Measurements from ENCODE around the gene TSPAN16.

Gene TSPAN16

GRCh38 chr19:11261431-11261970 lies 34.5 kb upstream of the TSPAN16 start:
- H3K27me3 ChIP-seq (ENCODE audit: insufficient read depth, low read length, poor library complexity, severe bottlenecking) = no peaks in the 10 kb centered on the region
- H3K79me2 ChIP-seq (ENCODE audit: insufficient read depth, low read length) = no peaks in the 10 kb centered on the region
- H3F3A ChIP-seq (ENCODE audit: low read depth) = no peaks in the 10 kb centered on the region
- no peaks in the 10 kb centered on the region for H3K36me3 ChIP-seq (ENCODE audit: insufficient read depth, low read length)
- no peaks in the 10 kb centered on the region for H4K20me1 ChIP-seq (ENCODE audit: insufficient read depth, low read length, poor library complexity, severe bottlenecking)
- H3K9me2 ChIP-seq (replicated peaks; ENCODE audit: low read depth, low read length) = no peaks in the 10 kb centered on the region
- H2AFZ ChIP-seq (ENCODE audit: low read length) = no peak overlapping the region
- H3K4me3 ChIP-seq (ENCODE audit: low read length, poor library complexity, severe bottlenecking) = no peak overlapping the region
- no peaks in the 10 kb centered on the region for H3K9me3 ChIP-seq (ENCODE audit: insufficient read depth, low read depth, low read length)
- TF ChIP-seq EZH2phosphoT487 (IDR thresholded peaks at IDR 0.05; ENCODE audit: borderline replicate concordance) = no peak
- TF ChIP-seq, protein P1, sequence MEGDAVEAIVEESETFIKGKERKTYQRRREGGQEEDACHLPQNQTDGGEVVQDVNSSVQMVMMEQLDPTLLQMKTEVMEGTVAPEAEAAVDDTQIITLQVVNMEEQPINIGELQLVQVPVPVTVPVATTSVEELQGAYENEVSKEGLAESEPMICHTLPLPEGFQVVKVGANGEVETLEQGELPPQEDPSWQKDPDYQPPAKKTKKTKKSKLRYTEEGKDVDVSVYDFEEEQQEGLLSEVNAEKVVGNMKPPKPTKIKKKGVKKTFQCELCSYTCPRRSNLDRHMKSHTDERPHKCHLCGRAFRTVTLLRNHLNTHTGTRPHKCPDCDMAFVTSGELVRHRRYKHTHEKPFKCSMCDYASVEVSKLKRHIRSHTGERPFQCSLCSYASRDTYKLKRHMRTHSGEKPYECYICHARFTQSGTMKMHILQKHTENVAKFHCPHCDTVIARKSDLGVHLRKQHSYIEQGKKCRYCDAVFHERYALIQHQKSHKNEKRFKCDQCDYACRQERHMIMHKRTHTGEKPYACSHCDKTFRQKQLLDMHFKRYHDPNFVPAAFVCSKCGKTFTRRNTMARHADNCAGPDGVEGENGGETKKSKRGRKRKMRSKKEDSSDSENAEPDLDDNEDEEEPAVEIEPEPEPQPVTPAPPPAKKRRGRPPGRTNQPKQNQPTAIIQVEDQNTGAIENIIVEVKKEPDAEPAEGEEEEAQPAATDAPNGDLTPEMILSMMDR (conservative IDR thresholded peaks at IDR 0.05; ENCODE audit: low read length) = no peak
- no peak overlapping the region for H3K9ac ChIP-seq (ENCODE audit: low read depth, low read length, poor library complexity, severe bottlenecking)
- no peak overlapping the region for H3K4me2 ChIP-seq (ENCODE audit: low read depth, low read length, poor library complexity, severe bottlenecking)
- H3K4me1 ChIP-seq (ENCODE audit: insufficient read depth, low read length, poor library complexity, severe bottlenecking) = no peaks in the 10 kb centered on the region

DNA sequence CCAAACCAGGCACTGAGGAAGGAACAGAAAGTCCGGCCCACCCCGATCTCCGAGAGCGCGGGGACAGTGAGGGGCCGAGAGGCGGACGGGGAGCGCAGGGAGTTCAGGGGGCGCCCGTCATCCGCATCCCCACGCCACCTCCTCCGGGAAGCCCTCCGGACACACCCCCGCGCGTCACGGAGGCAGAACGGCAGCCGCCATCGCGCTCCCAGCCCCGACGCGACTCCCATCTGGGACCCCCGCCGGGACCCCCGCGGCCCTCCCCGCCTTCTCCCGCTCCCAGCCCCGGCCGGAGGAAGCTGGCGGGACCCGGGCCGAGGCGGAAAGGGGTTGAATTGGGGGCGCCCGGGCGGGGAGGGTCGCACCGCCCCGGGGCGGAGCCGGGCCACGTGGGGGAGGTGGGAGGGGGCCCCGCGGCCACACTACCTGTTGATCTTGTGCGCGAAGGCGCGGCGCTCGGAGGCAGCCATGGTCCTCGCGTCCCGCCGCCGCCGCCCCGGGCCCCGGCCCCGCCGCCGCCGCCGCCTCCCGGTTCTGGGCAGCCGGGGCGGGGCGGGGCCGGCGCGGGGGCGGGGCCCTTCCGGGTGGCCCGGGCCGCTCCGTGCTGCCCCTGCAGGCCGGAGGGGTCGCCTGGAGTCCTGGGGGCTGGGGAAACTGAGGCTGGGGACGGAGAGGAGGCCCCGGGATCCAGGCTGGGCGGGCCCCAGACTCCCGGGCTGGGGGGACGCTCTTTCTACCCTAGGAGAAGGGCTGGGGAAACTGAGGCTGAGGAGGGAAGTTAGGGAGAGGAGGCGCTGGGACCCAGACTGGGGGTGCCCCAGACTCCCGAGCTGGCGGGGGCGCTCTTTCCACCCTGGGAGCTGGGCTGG lies 33.8 kb upstream of the TSPAN16 start, which contains the start of gene DOCK6:
Gene DOCK6 (minus strand): TSS at position 554 of the 869 bp plus-strand sequence. CDS start 84 bp downstream, at position 470.
- H2AFZ ChIP-seq (ENCODE audit: low read length) = no peak within 1 kb of the TSS
- no peaks in the 10 kb centered on the region for H3K9me3 ChIP-seq (ENCODE audit: insufficient read depth, low read depth, low read length)
- no peak for TF ChIP-seq EZH2phosphoT487 (IDR thresholded peaks at IDR 0.05; ENCODE audit: borderline replicate concordance)
- TF ChIP-seq, protein P1 (conservative IDR thresholded peaks at IDR 0.05; ENCODE audit: low read length) = no peak
- no peak within 1 kb of the TSS for H3K9ac ChIP-seq (ENCODE audit: low read depth, low read length, poor library complexity, severe bottlenecking)
- H3K4me2 ChIP-seq (ENCODE audit: low read depth, low read length, poor library complexity, severe bottlenecking) = no peak within 1 kb of the TSS
- no peaks in the 10 kb centered on the region for H3K79me2 ChIP-seq (ENCODE audit: insufficient read depth, low read length)
- H3K9me2 ChIP-seq (replicated peaks; ENCODE audit: low read depth, low read length) = no peaks in the 10 kb centered on the region
- H4K20me1 ChIP-seq (ENCODE audit: insufficient read depth, low read length, poor library complexity, severe bottlenecking) = no peaks in the 10 kb centered on the region
- H3K27me3 ChIP-seq (ENCODE audit: insufficient read depth, low read length, poor library complexity, severe bottlenecking) = no peaks in the 10 kb centered on the region
- no peaks in the 10 kb centered on the region for H3K4me1 ChIP-seq (ENCODE audit: insufficient read depth, low read length, poor library complexity, severe bottlenecking)
- H3K4me3 ChIP-seq (ENCODE audit: low read length, poor library complexity, severe bottlenecking) = no peak within 1 kb of the TSS
- no peaks in the 10 kb centered on the region for H3F3A ChIP-seq (ENCODE audit: low read depth)
- H3K36me3 ChIP-seq (ENCODE audit: insufficient read depth, low read length) = no peaks in the 10 kb centered on the region

DNA sequence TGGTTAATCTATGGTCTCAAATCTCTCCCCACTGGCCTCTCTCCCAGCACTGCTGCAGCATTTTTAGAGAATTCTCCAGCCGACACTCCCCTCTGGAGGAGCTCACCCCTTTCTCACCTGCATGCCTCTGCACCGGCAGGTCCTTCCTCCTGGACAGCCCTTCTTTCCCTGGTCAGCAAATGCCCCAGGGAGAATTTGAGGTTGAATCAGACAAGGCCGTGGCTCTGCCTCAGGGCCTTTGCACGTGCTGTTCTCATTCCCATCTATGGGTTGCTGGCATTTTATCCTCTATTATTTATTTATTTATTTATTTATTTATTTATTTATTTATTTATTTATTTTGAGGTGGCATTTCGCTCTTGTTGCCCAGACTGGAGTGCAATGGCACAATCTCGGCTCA lies 32.2 kb upstream of the TSPAN16 start:
- Histone ChIP-seq H3F3A (ENCODE audit: low read depth) (no peaks in the 10 kb centered on the region), H2AFZ (ENCODE audit: low read length) (no peak overlapping the region), H4K20me1 (ENCODE audit: insufficient read depth, low read length, poor library complexity, severe bottlenecking) (no peaks in the 10 kb centered on the region), H3K4me3 (ENCODE audit: low read length, poor library complexity, severe bottlenecking) (no peak overlapping the region), H3K9me3 (ENCODE audit: insufficient read depth, low read depth, low read length) (no peaks in the 10 kb centered on the region), H3K4me1 (ENCODE audit: insufficient read depth, low read length, poor library complexity, severe bottlenecking) (no peaks in the 10 kb centered on the region), H3K9me2 (replicated peaks; ENCODE audit: low read depth, low read length) (no peaks in the 10 kb centered on the region), H3K9ac (ENCODE audit: low read depth, low read length, poor library complexity, severe bottlenecking) (no peak overlapping the region), H3K4me2 (ENCODE audit: low read depth, low read length, poor library complexity, severe bottlenecking) (no peak overlapping the region), H3K79me2 (ENCODE audit: insufficient read depth, low read length) (no peaks in the 10 kb centered on the region), H3K36me3 (ENCODE audit: insufficient read depth, low read length) (no peaks in the 10 kb centered on the region), H3K27me3 (ENCODE audit: insufficient read depth, low read length, poor library complexity, severe bottlenecking) (no peaks in the 10 kb centered on the region)
- no peak for TF ChIP-seq EZH2phosphoT487 (IDR thresholded peaks at IDR 0.05; ENCODE audit: borderline replicate concordance)
- TF ChIP-seq, protein P1 (conservative IDR thresholded peaks at IDR 0.05; ENCODE audit: low read length) = no peak

Data from Loucy (cell line).